WERI-Rb-1 (cell line): ENCODE data around the gene NAXD.

ENCODE experiments used
- DNase-seq: peaks from one replicate; pipeline ENCODE4 v3.0.0-alpha.2; 2020
- H3K27ac ChIP-seq: fragments of 250-450 bp; sonication (Bioruptor Pico); 2 replicates; pipeline ENCODE4 v1.5.1; 2020; ENCODE audit warnings: mild to moderate bottlenecking, moderate library complexity
- H3K27me3 ChIP-seq: fragments of 250-450 bp; sonication (Bioruptor Pico); 2 replicates; pipeline ENCODE4 v1.5.1; 2021; ENCODE audit warnings: mild to moderate bottlenecking, low read depth, moderate library complexity; ENCODE audit not compliant: insufficient read depth, severe bottlenecking
- H3K36me3 ChIP-seq: fragments of 250-450 bp; sonication (Bioruptor Pico); 2 replicates; pipeline ENCODE4 v1.5.1; 2020; ENCODE audit warnings: mild to moderate bottlenecking, moderate library complexity
- H3K4me3 ChIP-seq: 2 replicates; pipeline ENCODE4 v1.5.1; 2011; ENCODE audit warnings: low read depth, mild to moderate bottlenecking, control low read depth, low read length
- H3K9me3 ChIP-seq: fragments of 250-450 bp; sonication (Bioruptor Pico); 2 replicates; pipeline ENCODE4 v1.5.1; 2021; ENCODE audit warnings: mild to moderate bottlenecking, moderate library complexity; ENCODE audit not compliant: severe bottlenecking
- CTCF ChIP-seq: IDR thresholded peaks from 2 replicates; pipeline ENCODE4 v1.5.1; 2011; ENCODE audit warnings: low read depth, mild to moderate bottlenecking, control low read depth, inconsistent platforms, low read length

The NAXD gene

GRCh38 chr13:110685305-110686020, 70.1 kb downstream of the NAXD start:
- Histone ChIP-seq H3K27me3 (no peaks in the 10 kb centered on the region), H3K27ac (no peak overlapping the region), H3K36me3 (peaks cover 90% of the 10 kb centered on the region), H3K4me3 (no peak overlapping the region), H3K9me3 (no peaks in the 10 kb centered on the region)
- TF ChIP-seq CTCF = no peak
- no peak for DNase-seq

- no peaks in the 10 kb centered on the region for H3K9me3 ChIP-seq
- peaks cover 78% of the 10 kb centered on the region for H3K36me3 ChIP-seq
- no peak overlapping the region for H3K4me3 ChIP-seq
- H3K27me3 ChIP-seq = no peaks in the 10 kb centered on the region
- H3K27ac ChIP-seq = no peak overlapping the region
- DNase-seq = peak; percentile 4
- TF ChIP-seq CTCF = no peak
Observed at GRCh38 chr13:110687736-110688135, 72.4 kb downstream of the NAXD start.

GRCh38 chr13:110689041-110689440, 73.7 kb downstream of the NAXD start:
- H3K4me3 ChIP-seq = no peak overlapping the region
- TF ChIP-seq CTCF = no peak
- DNase-seq = peak; percentile 5
- H3K27me3 ChIP-seq = no peaks in the 10 kb centered on the region
- peaks cover 75% of the 10 kb centered on the region for H3K36me3 ChIP-seq
- no peaks in the 10 kb centered on the region for H3K9me3 ChIP-seq
- H3K27ac ChIP-seq = no peak overlapping the region
